HCEC 1CT (cell line): ENCODE data around the gene TNIP1.

Experiments
- DNase-seq: peaks from one replicate; pipeline ENCODE4 v3.0.0-alpha.2; 2017

Gene TNIP1

GRCh38 chr5:151081431-151082281 lies 822 bp upstream of the TNIP1 start:
- peak; percentile 27 for DNase-seq

DNA sequence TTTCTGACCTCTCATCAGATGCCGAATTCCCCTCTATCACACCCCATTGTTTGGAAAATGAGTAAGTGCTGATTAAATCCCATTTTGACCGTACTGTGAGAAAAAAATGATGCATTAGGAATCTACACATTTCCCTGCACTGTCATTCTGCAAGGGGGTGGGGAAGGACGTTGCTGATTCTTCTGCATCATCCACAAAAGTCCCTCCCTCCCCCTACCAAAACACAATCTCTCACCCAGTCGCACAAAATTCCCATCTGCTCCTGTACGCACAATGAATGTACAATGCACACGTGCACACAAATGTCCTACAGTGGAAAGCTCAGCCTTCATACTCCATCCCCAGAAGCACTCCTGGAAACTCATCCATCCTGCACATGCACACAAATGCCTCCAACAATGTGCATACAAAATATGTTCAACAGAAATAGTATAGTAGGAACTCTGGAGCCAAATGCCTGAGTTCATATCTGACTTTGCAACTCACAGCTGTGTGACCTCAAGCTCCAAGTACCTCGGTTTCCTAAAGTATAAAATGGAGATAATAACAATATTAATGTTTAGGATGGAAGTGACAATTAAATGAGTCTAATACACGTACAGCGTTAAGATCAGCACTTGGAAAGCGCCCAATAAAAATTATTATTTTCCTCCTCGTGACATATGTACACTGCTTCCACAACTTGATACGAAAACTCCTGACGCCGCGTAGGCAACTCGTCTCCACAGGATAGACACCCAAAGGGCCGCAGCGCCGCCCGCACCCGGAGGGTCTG lies 809 bp downstream of the TNIP1 start:
- DNase-seq, result peak; percentile 78

- DNase-seq, result no peak
Observed at GRCh38 chr5:151078490-151079262, 2.2 kb downstream of the TNIP1 start.

GRCh38 chr5:151077967-151078366 lies 2.9 kb downstream of the TNIP1 start:
- no peak for DNase-seq

DNA sequence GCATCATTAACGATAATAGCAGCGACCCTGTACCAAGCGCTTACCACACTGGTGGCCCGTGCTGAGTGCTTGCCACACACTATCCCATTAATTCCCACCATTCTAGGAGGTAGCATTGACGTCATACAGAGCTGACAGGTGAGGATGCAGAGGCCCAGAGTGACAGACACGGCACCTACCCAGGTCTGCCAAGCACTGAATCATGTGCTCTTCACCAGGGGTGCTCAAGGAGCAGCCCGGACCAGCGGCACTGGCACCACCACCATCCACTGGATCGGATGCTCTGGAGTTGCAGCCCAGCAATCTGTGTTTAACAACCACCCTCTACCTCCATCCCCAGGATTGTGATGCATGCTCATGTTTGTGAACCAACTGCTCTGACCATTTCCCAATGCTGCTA lies 3.4 kb downstream of the TNIP1 start:
- DNase-seq, result no peak

DNA sequence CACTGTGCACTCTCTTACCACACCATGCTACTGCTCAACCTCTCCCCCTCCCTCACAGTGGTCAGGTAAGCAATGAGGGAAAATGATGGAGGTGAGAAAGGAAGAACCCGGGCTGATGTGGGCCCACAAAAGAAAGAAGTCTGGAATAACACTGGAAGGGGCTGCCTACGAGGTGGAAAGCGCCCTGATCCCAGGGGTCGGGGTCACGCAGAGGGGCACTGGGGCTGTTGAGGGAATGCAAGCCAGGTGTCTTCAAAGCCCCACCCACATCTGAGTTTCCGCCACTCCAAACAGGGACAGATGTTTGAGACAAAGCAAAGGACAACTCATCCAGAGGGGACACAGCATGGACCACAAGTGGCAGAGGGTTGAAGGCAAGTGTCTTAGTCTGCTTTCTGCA lies 4.2 kb downstream of the TNIP1 start:
- DNase-seq, result no peak

DNA sequence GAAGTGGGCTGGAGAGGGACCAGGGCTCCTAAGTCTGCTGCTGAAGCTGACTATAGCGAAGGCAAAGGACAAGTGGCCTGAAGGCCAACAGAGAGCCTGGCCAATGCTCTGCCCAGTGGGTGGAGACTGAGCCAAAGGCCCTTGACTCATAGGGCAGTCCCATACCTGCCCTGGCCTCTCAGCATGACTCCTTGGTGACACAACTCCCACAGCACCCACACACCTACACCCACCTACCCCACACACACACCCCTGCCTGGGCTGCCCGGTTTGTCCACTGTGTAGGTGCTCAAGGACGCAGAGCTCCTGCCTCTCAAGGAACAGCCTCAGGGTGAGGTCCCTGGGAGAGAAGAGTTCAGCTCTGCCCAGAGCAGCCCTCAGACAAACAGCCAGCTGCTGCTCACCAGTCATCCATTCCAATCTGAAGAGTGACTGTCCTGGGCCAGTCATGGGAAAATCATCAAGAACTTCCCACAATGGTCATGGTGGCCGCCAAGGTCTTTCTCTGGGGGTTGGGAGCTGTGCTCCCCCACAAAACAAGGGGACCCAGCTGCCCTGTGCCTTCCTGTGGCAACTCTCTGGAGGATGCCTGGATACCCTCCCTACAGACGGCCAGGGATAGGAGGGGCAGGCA lies 5.0 kb downstream of the TNIP1 start:
- DNase-seq, result peak; percentile 69

DNA sequence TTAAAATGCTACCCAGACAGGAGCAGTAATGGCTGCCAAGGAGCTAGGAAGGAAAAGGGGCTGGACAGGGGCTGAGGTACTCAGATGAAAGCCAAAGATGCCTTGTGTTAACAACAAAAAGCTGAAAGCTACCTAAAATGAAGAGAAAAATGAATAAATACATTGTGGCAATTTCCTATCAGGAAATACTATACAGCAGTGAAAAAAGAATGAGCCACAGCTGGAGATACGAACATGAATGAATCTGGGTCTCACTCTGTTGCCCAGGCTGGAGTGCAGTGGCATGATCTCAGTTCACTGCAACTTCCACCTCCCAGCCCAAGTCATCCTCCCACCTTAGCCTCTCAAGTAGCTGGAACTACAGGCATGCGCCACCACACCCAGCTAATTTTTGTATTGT lies 6.3 kb downstream of the TNIP1 start:
- no peak for DNase-seq

DNA sequence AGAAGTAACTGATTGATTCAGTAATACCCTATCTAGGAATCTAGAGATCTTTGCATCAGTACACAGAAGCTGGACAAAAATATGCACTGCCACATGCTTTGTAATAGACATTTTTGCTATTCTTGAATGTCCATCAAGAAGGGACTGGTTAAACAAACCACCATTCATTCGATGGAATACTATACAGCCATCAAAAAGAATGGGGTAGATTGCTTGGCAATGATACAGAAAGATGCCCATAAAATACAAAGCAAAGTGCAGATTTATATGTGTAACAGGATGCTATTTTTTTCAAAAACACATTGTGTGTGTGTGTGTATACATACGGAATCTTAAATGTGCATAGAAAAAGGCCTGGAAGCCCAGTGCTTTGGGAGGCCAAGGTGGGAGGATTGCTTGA lies 7.6 kb downstream of the TNIP1 start:
- DNase-seq, result no peak

GRCh38 chr5:151072630-151073025 lies 8.2 kb downstream of the TNIP1 start:
- peak; percentile 80 for DNase-seq

DNA sequence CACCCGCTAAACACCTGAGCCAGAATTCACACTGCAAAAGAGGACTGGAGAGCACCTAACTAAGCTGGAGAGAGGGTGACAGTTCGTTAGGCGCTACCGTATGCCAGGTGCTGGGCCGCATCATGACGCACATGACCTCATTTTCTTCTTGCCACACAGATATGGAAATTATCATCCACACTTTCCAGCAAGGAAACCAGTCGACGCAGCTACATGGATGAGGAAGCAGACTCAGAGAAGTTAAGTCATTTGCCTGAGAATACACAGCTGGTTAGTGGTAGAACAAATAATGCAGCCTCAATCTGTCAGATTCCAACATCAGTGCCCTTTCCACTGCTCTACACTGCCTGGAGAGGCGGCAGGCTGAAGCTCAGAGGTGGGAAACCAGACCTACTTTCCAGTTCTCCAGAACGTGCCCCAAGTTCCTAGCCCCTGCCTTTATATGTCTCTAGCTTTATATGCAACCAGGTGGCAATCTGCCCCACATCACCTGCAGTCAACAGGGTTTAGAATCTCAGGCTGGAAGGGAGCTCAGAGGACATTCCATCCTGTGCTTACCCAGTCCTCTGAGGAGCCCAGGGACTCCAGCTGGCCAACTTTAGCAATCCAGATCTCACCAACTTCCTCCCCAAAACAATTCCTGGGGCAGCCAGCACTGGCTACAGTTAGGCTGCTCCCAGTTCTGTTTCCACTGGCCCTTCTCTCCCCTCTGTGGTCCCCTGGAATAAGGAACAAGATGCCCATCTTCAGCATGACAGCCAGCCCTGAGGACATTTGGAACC lies 8.8 kb downstream of the TNIP1 start:
- DNase-seq, result no peak

DNA sequence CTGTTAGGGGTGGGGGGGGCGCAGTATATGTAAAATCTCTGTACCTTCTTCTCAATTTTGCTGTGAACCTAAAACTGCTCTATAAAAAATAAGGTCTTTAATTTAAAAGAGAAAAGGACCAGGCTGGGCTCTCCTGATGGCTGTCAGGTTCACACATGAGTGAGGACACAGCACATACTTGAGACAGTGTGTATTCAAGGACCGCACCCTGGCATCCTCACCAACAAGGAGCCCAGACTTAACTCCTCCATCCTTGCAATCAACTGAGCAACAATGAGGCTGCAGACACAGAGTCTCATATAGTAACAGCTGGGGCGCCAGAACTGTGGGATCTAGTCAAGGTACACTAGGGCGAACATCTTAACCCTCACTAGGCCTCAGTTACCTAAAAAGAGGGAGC lies 9.8 kb downstream of the TNIP1 start:
- DNase-seq, result no peak

DNA sequence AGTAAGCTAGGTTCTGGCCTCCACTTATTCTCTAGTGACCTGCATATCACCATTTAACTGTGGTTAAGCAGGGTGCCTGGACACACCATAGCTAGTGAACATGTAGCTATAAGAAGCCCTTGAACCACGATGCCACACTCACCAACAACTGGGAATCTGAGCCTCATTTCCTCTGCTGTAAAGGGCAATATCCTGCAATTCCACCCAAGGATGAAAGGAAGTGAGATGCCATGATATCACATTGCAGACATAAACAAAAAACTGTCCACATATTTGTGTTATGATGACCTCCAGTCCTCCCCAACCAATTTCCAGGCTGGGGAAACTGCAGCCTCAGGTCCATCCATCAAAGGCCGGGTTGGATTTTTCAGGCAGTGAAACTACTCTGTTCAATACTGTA lies 10.4 kb downstream of the TNIP1 start:
- DNase-seq, result peak; percentile 59

DNA sequence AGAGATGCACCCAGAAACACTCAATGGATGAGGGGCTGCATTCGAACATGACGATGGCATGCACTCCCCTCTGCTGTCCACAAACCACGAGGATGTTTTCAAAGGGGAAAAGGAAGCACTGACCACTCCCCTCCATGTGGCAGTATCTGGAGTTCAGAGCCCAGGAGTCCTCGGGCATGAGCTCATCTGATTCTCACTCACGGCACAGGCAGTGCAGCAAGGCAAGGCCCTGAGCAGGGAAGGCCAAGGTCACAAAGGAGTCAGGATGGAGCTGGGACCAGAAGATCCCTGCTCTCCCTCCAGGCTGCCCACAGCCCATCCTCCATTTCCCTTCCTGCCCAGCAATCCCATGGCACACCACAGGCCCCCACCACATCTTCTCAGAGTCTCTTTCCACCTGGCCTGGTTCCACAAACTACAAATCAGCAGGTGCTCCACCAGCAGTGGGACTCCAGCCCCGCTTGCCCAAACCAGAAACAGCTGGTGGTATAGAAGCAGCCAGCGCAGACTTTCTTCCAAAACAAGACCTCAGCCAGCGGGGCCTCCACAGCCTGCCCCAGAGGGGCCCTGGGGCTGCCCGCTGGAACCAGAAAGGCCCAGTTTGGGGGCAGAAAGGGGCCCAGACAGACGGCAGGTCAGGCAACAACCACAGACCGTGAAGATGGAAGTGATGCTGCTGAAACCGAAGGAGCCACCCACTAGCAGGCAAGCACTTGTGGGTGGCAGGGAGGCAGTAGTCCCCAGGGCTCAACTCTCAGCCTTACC lies 12.2 kb downstream of the TNIP1 start:
- no peak for DNase-seq

DNA sequence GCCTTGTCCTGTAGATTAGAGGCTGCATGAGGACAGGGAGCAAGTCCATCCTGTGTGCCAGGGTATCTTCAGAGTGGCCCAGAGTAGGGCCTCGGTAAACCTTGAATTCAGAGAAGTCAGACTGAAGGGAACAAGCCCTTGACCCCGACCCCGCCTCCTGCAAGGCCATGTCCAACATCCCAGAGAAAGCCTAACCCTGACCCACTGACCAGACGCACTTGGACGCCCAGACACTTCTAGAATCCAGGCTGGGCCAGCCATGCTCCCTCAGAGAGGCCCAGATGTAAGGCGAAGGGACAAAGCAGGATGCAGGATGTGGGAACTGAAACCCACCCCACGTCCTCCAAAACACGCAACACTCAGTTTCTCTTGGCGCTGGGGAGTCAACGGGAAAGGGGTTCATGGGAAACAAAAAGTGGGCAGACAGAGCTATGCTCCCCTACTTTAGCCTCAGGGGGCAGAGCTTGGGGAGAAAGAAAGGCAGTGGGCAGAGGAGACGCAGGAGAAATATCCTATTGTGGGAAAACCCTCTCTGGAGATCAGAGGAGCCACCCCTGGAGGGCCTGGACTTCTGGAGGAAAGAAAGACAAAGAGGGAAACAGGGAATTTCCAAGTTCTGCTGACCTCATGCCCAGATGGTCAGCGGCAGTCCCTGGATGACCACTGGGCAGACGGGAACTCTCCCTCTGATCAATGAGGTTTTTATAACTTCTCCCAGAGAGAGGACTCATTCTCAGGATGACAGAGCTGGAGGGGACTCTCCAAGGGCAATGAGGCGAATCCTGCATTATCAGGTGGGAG lies 13.0 kb downstream of the TNIP1 start:
- DNase-seq, result no peak

- no peak for DNase-seq
Observed at GRCh38 chr5:151066920-151067319, 13.9 kb downstream of the TNIP1 start.

GRCh38 chr5:151065609-151066008 lies 15.2 kb downstream of the TNIP1 start:
- no peak for DNase-seq

DNA sequence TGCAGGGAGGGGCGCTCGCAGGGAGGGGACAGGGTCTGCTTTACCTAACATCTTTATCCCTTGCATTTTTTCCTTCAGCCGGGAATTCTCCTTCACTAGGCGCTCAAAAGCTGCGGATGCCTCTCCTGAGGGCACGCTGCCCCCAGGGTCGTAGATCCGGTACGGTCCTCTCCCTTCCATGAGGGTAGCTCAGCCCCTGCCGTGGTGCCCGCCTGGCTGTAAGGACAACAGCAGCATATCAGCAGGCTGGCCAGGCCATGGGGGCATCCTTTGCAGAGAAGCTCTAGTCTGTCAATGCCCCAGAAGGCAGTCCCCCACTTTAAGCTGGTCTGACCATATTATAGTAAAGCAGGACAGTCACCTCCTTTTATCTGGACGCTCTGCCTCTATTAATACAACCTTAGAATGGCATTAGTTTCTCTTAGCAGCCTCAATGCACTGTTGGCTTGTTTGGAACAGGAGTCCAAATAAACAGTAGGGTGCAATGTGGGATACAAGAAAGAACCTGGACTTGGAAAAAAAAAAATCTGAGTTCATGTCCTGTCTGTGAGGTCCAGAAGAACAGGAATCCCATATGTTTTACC lies 15.8 kb downstream of the TNIP1 start:
- no peak for DNase-seq

DNA sequence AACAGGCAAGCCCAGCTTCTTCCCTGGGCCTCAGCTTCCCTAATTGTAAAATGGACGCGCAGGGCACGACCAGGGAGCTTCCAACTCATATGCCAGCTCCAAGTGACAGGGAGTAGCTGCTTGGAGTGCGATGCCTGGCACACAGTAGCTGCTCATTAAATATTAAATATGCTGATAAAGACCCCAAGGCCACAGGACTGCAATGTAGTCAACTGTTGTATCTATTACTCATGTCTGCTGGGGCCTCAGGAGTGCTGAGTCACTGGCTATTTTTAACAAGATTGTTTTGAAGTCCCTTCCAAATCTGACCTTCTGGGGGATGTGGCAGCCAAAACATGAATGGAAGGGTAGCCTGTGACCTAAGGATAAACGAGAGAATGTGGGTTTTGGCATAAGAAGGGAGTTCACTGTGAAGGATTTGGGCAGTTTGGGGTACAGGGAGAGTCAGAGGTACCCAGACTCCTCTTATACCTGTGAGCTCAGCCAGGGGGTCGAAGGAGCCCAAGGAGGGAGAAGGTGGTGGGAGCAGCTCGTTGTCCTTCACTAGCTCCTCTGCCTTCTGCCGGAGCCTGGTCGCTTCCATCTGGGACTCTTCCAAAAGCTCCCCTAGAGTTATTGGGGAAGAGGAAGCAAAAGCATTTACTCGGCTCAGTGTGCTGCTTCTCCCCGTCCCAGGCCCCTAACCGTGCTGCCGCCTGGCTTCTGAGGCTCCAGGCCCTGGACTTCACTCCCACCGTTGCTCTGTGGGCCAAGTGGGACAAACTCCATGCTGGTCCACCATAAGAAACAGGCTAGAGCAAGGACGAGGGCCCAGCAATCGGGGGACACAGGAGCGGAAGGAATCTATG lies 17.5 kb downstream of the TNIP1 start:
- peak; percentile 92 for DNase-seq
